ENCODE results near the gene CFHR1.

DNA sequence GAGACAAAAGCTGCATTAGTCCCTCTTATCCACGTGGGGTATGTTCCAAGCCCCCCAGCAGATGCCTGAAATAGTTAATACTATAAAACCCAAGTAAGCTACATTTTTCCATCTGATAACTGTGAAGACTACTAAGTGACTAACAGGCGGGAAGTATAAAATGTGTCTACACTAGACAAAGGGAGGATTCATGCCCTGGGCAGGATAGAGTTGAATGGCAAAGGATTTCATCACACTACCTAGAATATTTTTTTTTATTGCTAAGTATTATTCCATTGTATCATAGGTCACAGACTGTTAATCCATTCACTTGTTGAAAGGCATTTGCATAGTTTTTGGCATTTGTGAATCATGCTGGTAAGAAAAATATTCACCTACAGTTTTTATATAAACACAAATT lies 41.9 kb downstream of the CFHR1 start:
- TF ChIP-seq, protein P1, sequence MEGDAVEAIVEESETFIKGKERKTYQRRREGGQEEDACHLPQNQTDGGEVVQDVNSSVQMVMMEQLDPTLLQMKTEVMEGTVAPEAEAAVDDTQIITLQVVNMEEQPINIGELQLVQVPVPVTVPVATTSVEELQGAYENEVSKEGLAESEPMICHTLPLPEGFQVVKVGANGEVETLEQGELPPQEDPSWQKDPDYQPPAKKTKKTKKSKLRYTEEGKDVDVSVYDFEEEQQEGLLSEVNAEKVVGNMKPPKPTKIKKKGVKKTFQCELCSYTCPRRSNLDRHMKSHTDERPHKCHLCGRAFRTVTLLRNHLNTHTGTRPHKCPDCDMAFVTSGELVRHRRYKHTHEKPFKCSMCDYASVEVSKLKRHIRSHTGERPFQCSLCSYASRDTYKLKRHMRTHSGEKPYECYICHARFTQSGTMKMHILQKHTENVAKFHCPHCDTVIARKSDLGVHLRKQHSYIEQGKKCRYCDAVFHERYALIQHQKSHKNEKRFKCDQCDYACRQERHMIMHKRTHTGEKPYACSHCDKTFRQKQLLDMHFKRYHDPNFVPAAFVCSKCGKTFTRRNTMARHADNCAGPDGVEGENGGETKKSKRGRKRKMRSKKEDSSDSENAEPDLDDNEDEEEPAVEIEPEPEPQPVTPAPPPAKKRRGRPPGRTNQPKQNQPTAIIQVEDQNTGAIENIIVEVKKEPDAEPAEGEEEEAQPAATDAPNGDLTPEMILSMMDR (IDR thresholded peaks at IDR 0.05; ENCODE audit: low read length), result no peak
- TF ChIP-seq EZH2 (optimal IDR thresholded peaks at IDR 0.05; ENCODE audit: low read depth, low read length), result no peak

Measured in MM.1S (cell line).